Ramos (cell line): Measurements from ENCODE around the gene KRTAP12-1.

Experiments
- in situ Hi-C: fragments of 300-500 bp; cut with MboI; formaldehyde crosslinking; loops from one replicate; pipeline ENCODE4 v1.14.3; 2022; ENCODE audit warnings: low sequenced_read_pairs; ENCODE audit not compliant: unreplicated experiment

KRTAP12-1 gene

GRCh38 chr21:44681861-44682579 is at the start of gene KRTAP12-1:
Gene KRTAP12-1 (minus strand): TSS chr21:44682163. CDS start chr21:44682123, 40 bp downstream.
- in situ Hi-C loops: no loop called here

GRCh38 chr21:44730951-44731579 is 49.1 kb upstream of the KRTAP12-1 start:
- in situ Hi-C loops: no loop called here

GRCh38 chr21:44730028-44730395 is 48.0 kb upstream of the KRTAP12-1 start:
- in situ Hi-C loops: no loop called here

GRCh38 chr21:44729336-44730027 is 47.5 kb upstream of the KRTAP12-1 start:
- in situ Hi-C loops: no loop called here

- in situ Hi-C loops: no loop called here
These were observed 46.8 kb upstream of the KRTAP12-1 start for GRCh38 chr21:44728716-44729115.

- in situ Hi-C loops: no loop called here
These were observed 45.8 kb upstream of the KRTAP12-1 start for GRCh38 chr21:44727757-44728156.

GRCh38 chr21:44727321-44727720 is 45.4 kb upstream of the KRTAP12-1 start:
- in situ Hi-C loops: no loop called here

GRCh38 chr21:44726826-44727225 is 44.9 kb upstream of the KRTAP12-1 start:
- in situ Hi-C loops: no loop called here

GRCh38 chr21:44724926-44725325 is 43.0 kb upstream of the KRTAP12-1 start:
- in situ Hi-C loops: no loop called here

- in situ Hi-C loops: no loop called here
These were observed 42.2 kb upstream of the KRTAP12-1 start for GRCh38 chr21:44724196-44724595.

- in situ Hi-C loops: no loop called here
These were observed 41.5 kb upstream of the KRTAP12-1 start for GRCh38 chr21:44723177-44724131.

GRCh38 chr21:44722731-44723130 is 40.8 kb upstream of the KRTAP12-1 start:
- in situ Hi-C loops: no loop called here

- in situ Hi-C loops: no loop called here
These were observed 38.2 kb upstream of the KRTAP12-1 start for GRCh38 chr21:44720170-44720569.

- in situ Hi-C loops: no loop called here
These were observed 36.6 kb upstream of the KRTAP12-1 start for GRCh38 chr21:44718571-44718970.

GRCh38 chr21:44718093-44718492 is 36.1 kb upstream of the KRTAP12-1 start:
- in situ Hi-C loops: no loop called here

- in situ Hi-C loops: no loop called here
These were observed 35.0 kb upstream of the KRTAP12-1 start for GRCh38 chr21:44716984-44717383.

- in situ Hi-C loops: no loop called here
These were observed 32.9 kb upstream of the KRTAP12-1 start for GRCh38 chr21:44714905-44715304.

- in situ Hi-C loops: no loop called here
These were observed 31.9 kb upstream of the KRTAP12-1 start for GRCh38 chr21:44713846-44714245.

- in situ Hi-C loops: no loop called here
These were observed 31.2 kb upstream of the KRTAP12-1 start for GRCh38 chr21:44713130-44713529.
